DND-41 (cell line): ENCODE measurements around the gene STAMBPL1.

Source experiments
- EZH2 ChIP-seq: IDR thresholded peaks from 3 replicates; pipeline ENCODE4 v1.6.1; 2012; ENCODE audit warnings: borderline replicate concordance, low read depth, mild to moderate bottlenecking, moderate library complexity, low read length, inconsistent platforms; ENCODE audit not compliant: severe bottlenecking
- TF ChIP-seq, protein P1 (sequence below): IDR thresholded peaks from 2 replicates; pipeline ENCODE4 v1.5.1; 2012; ENCODE audit warnings: borderline replicate concordance, low read length, moderate library complexity, mild to moderate bottlenecking; ENCODE audit not compliant: poor library complexity, severe bottlenecking; ENCODE audit errors: extremely low read depth

DNA sequence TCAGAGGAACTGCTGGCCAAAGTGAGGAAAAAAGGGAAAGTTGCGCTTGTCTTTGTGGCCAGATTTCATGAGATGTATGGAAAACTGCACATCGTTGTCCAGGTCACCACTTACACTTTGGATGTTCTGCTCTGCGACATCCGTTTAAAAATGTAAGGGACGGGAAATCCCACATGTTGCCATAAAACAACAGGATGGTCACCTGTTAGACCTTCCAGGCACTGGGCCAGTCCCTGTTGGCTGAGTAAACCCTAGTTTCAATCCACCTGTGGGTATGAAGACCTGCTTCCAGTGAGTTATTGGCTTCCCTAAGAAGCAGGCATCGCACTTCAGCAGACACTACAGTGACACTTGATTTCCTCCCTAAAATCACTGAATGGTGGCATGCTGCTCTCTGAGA is 2.7 kb upstream of the STAMBPL1 start:
- TF ChIP-seq, protein P1, sequence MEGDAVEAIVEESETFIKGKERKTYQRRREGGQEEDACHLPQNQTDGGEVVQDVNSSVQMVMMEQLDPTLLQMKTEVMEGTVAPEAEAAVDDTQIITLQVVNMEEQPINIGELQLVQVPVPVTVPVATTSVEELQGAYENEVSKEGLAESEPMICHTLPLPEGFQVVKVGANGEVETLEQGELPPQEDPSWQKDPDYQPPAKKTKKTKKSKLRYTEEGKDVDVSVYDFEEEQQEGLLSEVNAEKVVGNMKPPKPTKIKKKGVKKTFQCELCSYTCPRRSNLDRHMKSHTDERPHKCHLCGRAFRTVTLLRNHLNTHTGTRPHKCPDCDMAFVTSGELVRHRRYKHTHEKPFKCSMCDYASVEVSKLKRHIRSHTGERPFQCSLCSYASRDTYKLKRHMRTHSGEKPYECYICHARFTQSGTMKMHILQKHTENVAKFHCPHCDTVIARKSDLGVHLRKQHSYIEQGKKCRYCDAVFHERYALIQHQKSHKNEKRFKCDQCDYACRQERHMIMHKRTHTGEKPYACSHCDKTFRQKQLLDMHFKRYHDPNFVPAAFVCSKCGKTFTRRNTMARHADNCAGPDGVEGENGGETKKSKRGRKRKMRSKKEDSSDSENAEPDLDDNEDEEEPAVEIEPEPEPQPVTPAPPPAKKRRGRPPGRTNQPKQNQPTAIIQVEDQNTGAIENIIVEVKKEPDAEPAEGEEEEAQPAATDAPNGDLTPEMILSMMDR = no peak
- no peak for TF ChIP-seq EZH2
